Ishikawa (cell line): Measurements from ENCODE around the gene TMPRSS7.

ENCODE experiments used
- CEBPB ChIP-seq: IDR thresholded peaks from 2 replicates; pipeline ENCODE4 v1.6.1; 2012
- CREB1 ChIP-seq: IDR thresholded peaks from 2 replicates; pipeline ENCODE4 v1.6.1; 2012; ENCODE audit warnings: low read depth
- EGR1 ChIP-seq: IDR thresholded peaks from 2 replicates; pipeline ENCODE4 v1.6.1; 2012
- EP300 ChIP-seq: IDR thresholded peaks from 2 replicates; pipeline ENCODE4 v1.6.1; 2012; ENCODE audit warnings: borderline replicate concordance
- FOXM1 ChIP-seq: IDR thresholded peaks from 2 replicates; pipeline ENCODE4 v1.6.1; 2012; ENCODE audit warnings: low read depth, borderline replicate concordance
- MAX ChIP-seq: IDR thresholded peaks from 2 replicates; pipeline ENCODE4 v1.6.1; 2012
- NFIC ChIP-seq: IDR thresholded peaks from 2 replicates; pipeline ENCODE4 v1.6.1; 2012
- RAD21 ChIP-seq: IDR thresholded peaks from 2 replicates; pipeline ENCODE4 v1.6.1; 2012; ENCODE audit warnings: low read depth
- REST ChIP-seq: IDR thresholded peaks from 2 replicates; pipeline ENCODE4 v1.6.1; 2012; ENCODE audit warnings: low read depth, mild to moderate bottlenecking
- TAF1 ChIP-seq: IDR thresholded peaks from 2 replicates; pipeline ENCODE4 v1.6.1; 2012; ENCODE audit warnings: low read depth, mild to moderate bottlenecking
- TCF12 ChIP-seq: IDR thresholded peaks from 2 replicates; pipeline ENCODE4 v1.6.1; 2012; ENCODE audit warnings: low read depth
- TEAD4 ChIP-seq: IDR thresholded peaks from 2 replicates; pipeline ENCODE4 v1.6.1; 2012
- USF1 ChIP-seq: IDR thresholded peaks from 2 replicates; pipeline ENCODE4 v1.6.1; 2012
- YY1 ChIP-seq: IDR thresholded peaks from 2 replicates; pipeline ENCODE4 v1.6.1; 2012; ENCODE audit warnings: low read depth
- ZBTB7A ChIP-seq: IDR thresholded peaks from 2 replicates; pipeline ENCODE4 v1.6.1; 2012; ENCODE audit warnings: low read depth

Gene TMPRSS7

GRCh38 chr3:112078125-112079083, 43.9 kb downstream of the TMPRSS7 start:
- TF ChIP-seq CREB1 (no peak), RAD21 (no peak), EP300 (no peak), ZBTB7A (no peak), EGR1 (no peak), TAF1 (no peak), USF1 (no peak), CEBPB (no peak), TEAD4 (no peak)

- TF ChIP-seq TAF1: no peak
- no peak for TF ChIP-seq YY1
- TF ChIP-seq EGR1: no peak
- TF ChIP-seq NFIC: no peak
- TF ChIP-seq FOXM1: no peak
- TF ChIP-seq EP300: no peak
- no peak for TF ChIP-seq USF1
- no peak for TF ChIP-seq TCF12
- TF ChIP-seq CEBPB: no peak
- no peak for TF ChIP-seq TEAD4
- TF ChIP-seq CREB1: no peak
- no peak for TF ChIP-seq MAX
- TF ChIP-seq REST: no peak
- TF ChIP-seq ZBTB7A: no peak
- no peak for TF ChIP-seq RAD21
Measured at GRCh38 chr3:112083239-112083638, 48.7 kb downstream of the TMPRSS7 start.

- TF ChIP-seq TAF1 (no peak), NFIC (no peak), REST (no peak), YY1 (no peak), EP300 (no peak), TCF12 (no peak), ZBTB7A (no peak), USF1 (no peak), RAD21 (no peak), TEAD4 (no peak), CREB1 (no peak), EGR1 (no peak), CEBPB (no peak), MAX (no peak), FOXM1 (no peak)
Measured at GRCh38 chr3:112084980-112085705, 50.6 kb downstream of the TMPRSS7 start.

- no peak for TF ChIP-seq CEBPB
Measured at GRCh38 chr3:112085735-112086075, 51.2 kb downstream of the TMPRSS7 start.
